NCI-H774 (cell line): ENCODE data around the gene LRIG3.
"Not testable (repeated sequence)": the region's sequence is repeated elsewhere in the genome, so short reads cannot be mapped to it uniquely, and the experiment has no call there.

Source experiments
- DNase-seq: peaks from one replicate; lab custom pipeline; 2025; lab: John Stamatoyannopoulos, UW

LRIG3 gene

GRCh38 chr12:58920102-58920960 is at the start of gene LRIG3:
TSS of gene LRIG3 (minus strand) at chr12:58920504. CDS start at chr12:58920235, 269 bp downstream.
- DNase-seq: peak; percentile 90

DNA sequence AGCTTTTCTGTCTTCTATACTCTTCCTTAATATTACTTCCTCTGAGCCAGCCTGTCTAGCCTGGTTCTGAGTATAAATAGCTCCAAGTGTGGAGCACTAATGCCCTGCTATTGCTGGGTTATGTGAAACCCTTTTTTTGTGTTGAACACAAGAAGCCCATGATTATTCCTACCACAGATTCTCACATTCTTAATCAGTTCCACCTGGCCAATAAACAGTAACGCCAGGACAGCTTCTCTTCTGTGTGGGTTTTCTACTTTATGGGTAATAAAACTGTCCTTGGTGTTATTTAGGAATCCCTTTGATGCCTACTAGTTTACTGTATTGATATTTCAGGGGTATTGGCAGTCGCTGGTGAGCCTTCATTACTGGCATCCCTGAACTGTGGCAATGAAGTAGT is 48.9 kb upstream of the LRIG3 start:
- no peak for DNase-seq

GRCh38 chr12:58967561-58967960 is 47.3 kb upstream of the LRIG3 start:
- DNase-seq: no peak

DNA sequence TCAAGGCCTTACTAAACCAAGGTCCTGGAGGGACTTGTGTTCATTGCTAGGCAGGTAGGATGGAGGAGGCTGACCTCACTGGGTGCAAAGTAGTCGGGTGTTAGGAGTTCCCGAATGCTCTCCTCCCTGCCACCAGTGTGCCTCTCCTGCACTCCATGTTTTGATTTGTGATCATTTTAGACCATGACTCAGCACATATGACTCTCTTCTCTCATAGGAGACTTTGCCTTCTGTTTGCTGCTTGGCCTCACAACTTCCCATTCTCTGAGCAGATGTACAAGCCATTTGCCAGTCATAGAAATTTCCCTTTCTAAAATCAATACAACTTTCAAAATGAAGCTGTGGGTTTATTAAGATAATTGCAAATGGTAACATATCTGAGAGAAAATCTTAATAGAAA is 46.6 kb upstream of the LRIG3 start:
- no peak for DNase-seq

GRCh38 chr12:58965568-58965967 is 45.3 kb upstream of the LRIG3 start:
- DNase-seq: no peak

- no peak for DNase-seq
Observed at GRCh38 chr12:58963844-58964243, 43.5 kb upstream of the LRIG3 start.

DNA sequence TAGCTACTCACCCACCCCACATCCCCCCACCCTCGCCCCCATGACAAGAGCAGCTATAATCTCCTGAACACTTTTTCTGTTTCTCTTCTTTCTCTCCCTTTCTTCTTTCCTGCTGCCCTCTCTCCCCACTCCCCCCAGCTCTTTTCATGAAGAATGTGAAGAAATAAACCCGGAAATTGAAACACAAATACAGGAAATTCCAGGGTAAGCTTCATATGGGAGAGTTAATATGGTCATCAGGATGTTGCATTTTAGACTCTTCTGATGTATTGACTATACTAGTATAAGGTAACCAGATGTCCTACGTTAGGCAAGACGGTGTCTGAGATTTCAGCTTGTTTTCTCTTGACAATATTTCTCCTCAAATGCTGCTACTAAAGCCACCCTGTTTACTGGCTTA is 41.6 kb upstream of the LRIG3 start:
- DNase-seq: no peak

DNA sequence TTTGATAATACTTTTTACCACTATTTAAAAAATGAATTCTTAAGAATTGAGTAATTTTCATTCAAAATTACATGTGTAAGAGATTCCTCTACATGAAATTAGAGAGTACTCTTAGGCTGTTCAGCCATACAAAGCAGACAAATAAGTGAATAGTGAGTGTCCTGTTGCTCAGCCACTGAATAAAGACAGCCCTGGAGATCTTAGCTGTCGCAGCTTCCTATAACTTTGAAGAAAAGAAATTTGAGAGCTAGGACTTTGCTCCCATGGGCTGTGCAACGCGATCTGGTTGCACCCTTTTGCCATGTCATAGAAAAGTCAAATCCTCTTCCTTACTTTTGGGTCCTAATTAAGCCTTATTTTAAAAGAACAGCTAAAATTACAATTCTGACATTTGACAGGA is 40.9 kb upstream of the LRIG3 start:
- DNase-seq: no peak

DNA sequence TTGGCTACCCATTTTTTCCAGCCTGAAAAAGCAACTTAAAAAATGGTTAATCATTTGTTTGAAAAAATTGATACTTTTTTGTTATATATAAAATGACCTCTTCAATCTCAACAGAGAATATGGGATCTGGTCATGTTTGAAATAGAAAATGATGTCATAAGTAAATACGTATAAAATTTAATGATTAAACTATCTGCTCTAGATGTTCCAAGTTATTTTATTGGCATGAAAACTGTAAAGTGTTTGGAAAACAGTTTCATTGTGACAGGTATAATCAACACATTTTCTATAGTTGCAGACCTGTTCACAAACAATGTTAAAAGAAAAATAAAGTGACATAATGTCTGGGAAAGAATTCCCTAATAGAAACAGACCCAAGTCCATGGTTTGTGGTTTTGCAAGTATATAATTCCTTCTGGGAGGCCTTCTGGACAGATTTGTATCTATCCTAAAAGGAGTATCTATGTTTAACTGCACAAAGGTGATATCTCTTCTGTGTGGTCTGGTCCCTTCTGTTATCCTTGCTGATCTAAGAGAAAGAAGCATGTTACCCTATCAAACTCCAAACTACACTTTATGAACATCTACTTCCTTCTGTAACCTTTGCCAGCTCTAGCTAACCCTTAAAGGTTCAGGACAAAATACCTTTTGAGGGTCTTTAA is 39.5 kb upstream of the LRIG3 start:
- no peak for DNase-seq

GRCh38 chr12:58957298-58957697 is 37.0 kb upstream of the LRIG3 start:
- DNase-seq: no peak

DNA sequence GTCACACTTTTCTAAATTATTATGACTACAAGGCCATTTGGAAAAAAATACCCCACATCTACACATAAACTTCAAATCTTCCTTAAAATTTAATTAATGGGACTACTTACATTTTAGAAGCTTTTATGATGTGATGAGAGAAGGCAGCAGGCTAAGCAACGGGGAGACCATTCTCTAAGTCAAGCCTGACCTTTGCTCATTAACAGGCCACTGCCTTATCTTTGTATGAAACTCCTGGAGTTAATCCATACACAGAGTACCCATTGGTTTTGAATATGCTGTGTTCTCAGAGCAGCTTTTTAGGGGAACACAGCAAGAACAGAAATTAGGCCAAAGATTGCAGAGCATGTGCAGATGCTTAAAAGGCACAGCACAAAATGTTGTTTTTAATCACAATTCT is 35.5 kb upstream of the LRIG3 start:
- no peak for DNase-seq

GRCh38 chr12:58954002-58954401 is 33.7 kb upstream of the LRIG3 start:
- no peak for DNase-seq

DNA sequence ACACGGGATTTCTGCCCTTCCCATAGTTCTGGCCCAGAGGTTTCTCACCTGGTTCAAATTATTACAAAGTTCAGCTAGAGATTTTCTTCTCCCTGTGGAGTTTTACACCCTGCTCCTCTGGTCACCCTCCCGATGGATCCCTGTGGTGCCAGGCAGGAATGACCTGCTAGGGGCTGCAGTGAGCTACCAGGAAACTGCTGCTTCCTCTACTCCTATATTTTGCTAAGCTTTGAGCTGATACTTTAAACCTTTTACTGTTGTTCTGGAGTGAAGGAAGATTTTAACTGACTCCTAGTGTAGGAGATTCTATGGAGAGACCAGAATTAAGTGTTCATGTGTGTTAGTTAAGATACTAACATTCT is 30.4 kb upstream of the LRIG3 start:
- DNase-seq: no peak

DNA sequence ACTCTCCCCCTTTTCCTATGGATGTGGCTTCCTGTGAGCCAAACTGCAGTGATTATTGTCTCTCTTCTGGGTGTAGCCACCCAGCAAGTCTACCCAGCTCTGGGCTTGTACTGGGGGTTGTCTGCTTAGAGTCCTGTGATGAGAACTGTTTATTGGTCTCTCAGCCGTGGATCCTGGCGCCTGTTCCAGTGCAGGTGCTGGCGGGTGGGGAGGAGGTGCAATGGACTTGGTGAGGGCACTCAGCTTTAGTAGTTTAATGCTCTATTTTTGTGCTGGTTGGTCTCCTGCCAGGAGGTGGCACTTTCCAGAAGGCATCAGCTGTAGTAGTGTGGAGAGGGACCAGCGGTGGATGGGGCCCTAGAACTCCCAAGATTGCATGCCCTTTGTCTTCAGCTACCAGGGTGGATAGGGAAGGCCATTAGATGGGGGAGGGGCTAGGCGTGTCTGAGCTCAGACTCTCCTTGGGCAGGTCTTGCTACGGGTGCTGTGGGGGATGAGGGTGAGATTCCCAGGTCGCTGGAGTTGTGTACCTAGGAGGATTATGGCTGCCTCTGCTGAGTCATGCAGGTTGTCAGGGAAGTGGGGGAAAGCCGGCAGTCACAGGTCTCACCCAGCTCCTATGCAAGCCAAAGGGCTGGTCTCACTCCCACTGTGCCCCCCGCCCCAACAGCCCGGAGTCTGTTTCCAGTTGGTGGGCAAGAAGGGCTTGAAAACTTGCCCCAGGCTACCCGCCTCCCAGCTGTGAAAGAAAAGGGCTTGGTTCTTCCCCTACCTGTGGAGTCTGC is 29.8 kb upstream of the LRIG3 start:
- DNase-seq: not testable (repeated sequence)

DNA sequence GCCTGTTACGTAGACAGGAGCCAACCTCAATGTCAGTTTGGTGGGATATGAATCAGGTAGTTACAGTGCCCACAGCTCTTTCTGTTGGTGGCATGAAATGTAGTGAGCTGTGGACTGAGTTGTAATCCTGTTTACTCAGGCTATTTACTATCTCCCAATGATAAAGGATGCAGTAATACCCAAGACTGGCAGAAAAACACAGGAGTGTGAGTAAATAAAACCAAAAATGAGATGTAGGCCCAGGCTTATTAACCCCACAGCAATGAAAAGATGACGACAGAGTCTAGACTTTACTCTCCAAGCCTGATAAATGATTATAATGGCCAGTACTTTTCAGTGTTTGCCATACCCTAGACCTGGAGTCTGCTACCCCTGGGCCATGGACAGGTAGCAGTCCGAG is 22.8 kb upstream of the LRIG3 start:
- DNase-seq: no peak

GRCh38 chr12:58942345-58942744 is 22.0 kb upstream of the LRIG3 start:
- DNase-seq: no peak

DNA sequence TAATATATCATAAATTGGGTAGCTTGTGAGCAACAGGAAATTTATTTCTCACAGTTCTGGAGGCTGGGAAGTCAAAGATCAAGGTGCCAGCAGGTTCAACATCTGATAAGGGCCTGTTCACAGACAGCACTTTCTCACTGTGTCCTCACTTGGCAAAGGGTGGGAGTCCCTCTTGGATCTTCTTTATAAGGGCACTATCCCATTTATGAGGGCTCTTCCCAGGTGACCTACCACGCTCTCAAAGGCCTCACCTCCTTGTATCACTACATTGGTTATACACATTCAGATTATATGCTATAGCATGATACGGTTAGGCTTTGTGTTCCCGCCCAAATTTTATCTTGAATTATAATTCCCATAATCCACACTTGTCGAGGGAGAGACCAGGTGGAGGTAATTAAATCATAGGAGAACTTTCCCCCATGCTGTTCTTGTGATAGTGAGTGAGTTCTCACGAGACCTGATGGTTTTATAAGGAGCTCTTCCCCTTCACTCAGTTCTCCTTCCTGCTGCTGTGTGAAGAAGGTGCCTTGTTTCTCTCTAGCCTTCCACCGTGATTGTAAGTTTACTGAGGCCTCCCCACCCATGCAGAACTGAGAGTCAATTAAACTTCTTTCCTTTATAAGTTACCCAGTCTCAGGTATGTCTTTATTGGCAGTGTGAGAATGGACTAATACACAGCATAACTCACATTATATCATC is 19.2 kb upstream of the LRIG3 start:
- no peak for DNase-seq

DNA sequence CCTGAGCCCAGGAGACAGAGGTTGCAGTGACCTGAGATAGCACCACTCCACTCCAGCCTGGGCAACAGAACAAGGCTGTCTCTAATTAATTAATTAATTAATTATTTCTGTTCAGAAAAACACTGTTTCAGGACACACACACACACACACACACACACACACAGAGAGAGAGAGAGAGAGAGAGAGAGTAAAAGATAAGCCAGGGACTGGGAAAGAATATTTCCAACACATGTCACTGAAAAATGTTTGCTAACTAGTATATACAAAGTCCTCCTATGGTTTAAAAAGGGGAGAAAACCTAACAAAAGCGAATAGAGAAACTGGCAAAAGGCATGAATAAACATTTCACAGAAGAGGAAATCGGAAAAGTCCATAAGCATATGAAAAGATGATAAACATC is 18.1 kb upstream of the LRIG3 start:
- no peak for DNase-seq

DNA sequence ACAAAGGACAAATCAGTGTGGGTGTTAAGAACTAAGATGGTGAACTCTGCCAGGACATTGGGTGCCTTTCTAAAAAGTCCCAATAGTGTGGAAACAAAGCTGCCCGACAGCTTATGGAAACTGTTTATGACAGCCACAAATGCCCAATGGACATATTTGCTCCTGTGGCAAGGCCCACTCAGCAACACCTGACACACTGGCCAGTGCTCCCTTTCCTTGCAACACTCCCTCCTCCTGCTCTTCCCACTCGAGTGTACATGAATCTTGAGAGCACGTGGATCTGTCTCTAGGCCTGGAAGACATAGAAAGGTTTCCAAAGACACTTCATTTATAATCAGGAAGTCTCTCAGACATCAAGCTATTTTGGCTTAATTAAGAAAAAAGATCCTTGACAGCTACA is 14.2 kb upstream of the LRIG3 start:
- DNase-seq: no peak

GRCh38 chr12:58932806-58933681 is 12.7 kb upstream of the LRIG3 start:
- no peak for DNase-seq

- no peak for DNase-seq
Observed at GRCh38 chr12:58931518-58931917, 11.2 kb upstream of the LRIG3 start.
